Hematopoietic multipotent progenitor cell treated with erythropoietin and hydrocortisone succinate and interleukin-3 and kit ligand, for 17 days (in vitro differentiated cells): ENCODE measurements around the gene LAMA4.

Source experiments
- DNase-seq: peaks from one replicate; pipeline ENCODE4 v3.0.0-alpha.2; 2015; ENCODE audit warnings: low spot score

Gene LAMA4

GRCh38 chr6:112253841-112254816, at the start of gene LAMA4:
Gene LAMA4 (minus strand): TSS chr6:112254567. CDS start chr6:112254150, 417 bp downstream.
- DNase-seq, result no peak

DNA sequence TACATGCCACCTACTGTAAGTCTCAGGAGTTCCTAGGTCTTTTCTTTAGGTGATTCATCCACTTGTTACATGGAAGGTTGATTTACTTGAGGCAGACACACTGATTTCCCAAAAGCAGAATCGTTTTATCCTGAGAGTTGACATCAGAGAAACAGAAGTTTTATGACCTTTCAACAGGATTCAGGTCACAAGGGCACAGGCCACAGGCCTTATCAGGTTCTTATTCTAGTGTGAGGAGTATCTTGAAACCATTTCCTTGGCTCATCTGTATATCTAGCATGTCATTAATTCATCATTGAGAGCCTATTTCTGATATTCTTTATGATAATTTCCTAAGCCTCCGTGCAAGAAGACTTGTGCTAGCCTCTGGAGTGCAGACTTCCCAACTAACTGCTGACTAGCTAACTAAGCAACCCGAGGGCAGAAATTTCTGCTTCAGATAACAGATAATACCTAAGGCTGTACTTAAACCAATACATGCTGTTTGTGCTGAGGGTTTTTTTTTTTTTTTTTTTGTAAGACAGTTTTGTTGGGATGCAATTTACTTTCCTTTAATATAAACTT, 47.9 kb upstream of the LAMA4 start:
- no peak for DNase-seq

DNA sequence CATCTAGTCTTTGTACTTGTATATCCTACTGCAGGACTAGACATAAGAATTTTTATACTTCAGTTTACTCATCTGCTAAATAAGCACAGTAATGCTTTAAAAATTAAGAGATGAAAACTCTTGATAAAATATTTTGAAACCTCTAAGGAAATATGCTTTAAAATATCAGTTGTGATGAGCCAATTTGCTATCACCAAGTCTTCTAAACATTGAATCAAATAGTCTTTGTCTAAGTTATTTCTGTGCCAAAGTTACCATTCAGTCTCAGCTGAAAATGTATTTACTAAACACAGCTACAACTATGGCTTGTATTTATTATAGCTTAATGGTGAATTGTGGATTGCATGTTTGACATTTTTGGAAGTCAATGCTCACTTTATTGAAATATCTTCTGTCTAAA, 46.5 kb upstream of the LAMA4 start:
- no peak for DNase-seq

- no peak for DNase-seq
Measured at GRCh38 chr6:112298816-112299281, 44.5 kb upstream of the LAMA4 start.

DNA sequence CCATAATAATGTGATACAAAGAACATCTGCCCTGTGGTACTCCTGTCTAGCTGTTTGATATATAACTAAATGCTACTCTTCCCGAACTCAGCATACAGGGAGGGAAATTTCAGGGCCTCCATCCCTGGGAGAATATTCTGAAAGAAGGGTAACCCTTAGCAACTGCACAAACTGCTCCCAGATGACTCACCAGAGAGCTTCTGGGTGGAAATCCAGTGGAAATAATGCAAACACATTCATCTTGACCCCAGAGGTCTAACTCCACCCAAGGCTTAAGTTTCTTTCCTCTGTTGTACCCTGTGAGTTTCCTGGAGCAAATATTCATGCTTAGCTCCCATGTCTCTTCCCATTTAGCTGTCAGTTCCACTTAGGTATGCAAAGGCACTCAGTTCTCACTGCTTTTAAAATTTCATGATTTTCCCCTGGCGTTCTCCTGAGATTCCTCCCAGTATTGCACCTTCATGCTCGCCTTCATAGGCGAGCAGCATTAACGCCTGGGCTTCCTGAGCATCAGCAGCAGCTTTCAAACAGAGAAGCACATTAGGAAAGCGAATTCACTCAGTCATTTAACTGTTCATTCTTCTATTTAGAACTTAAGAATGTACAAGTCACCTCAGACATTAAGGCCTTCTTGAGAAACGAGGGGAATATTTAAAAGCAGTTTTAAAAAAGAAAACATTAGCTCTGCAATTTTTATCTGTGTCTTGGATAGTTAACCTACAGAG, 43.8 kb upstream of the LAMA4 start:
- no peak for DNase-seq

- DNase-seq, result no peak
Measured at GRCh38 chr6:112296694-112297093, 42.3 kb upstream of the LAMA4 start.

DNA sequence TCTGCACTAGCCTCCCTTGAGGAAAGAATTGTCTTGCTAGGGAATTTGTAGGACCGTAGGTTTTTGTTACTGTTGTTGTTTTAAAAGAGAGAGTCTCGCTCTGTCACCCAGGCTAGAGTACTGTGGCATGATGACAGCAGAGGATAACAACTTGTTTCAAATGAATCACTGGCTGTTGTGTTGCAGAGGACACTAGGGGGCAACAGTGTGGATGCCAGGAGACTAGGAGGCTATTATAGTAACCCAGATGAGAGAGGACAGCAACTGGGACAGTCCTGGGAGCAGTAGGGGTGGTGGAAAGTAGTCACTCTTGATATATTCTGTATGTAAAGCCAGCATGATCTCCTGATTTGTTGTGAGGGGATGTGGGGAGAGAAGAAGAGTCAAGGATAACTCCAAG, 41.8 kb upstream of the LAMA4 start:
- DNase-seq, result no peak

GRCh38 chr6:112291161-112291762, 36.9 kb upstream of the LAMA4 start:
- no peak for DNase-seq

DNA sequence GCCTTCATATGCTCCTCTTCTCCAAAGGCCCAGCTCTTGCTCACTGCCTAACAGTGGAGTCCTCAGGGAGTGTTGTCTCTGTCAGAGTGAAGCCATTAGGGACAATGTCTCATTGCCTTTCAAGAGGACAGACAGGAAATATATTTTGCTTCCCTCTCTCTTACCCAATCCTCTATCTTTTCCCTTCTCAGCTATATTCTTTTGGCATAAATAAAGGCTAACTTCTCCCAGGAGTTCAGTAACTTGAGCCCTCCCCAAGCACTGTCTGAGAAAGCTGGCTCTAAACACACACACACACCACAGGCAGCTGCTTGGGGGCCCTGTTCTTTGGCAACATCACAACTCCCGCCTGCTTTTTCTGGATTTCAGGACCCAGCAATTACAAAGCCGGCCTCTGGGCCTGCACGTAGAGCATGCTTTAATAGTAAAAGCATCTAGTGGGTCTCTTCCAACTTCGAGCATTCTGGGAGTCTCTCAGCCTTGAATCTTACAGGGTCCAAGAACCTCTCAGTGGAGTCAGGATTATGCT, 34.7 kb upstream of the LAMA4 start:
- no peak for DNase-seq

GRCh38 chr6:112288475-112288874, 34.1 kb upstream of the LAMA4 start:
- DNase-seq, result no peak

- DNase-seq, result no peak
Measured at GRCh38 chr6:112287577-112288225, 33.3 kb upstream of the LAMA4 start.

DNA sequence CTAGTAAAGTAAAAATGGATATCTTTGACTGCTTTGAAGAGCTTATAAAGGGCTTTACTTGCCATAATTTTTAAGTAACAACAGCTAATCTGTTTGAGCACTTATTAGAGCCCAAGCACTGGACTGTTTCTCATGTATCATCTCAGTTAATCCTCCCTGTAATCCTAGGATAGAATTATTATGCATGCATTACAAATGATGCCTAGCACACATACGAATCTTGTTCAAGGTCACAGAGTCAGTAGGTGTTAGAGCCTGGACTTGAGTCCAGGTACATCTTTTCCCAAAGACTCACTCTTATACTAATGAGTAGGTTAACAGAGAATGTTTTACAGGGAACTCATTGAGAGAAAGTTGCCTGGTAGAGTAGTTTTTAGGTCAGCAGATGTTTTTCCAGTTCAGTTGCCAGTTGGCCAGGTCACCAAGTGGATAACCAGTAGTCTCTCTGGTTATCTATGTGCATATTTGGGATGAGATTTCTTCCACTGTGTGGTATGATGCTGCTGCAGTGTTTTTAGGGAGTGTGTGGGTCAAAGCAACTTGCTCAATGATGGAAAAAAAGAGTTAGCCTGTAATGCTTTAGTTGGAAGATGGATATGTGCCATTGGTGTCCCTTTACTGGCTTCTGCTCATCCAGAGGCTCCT, 32.3 kb upstream of the LAMA4 start:
- DNase-seq, result no peak

DNA sequence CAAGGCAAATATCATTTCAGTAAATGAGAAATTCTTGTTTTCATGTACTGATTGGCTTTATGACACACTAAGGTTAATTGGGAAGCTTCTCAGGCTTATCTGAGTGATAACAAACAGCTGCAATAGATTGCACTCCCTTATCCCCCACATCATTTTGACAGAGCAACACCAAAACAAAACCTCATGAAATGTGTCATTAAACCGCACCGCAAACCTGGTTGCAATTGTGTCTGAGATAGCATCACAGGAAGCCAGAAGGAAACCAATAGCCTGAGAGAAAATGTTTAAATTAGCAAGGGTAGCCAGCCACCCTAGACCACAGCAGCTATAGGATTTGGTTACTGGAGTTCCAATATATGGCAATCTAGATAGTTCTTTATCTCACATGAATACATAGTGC, 31.6 kb upstream of the LAMA4 start:
- no peak for DNase-seq

DNA sequence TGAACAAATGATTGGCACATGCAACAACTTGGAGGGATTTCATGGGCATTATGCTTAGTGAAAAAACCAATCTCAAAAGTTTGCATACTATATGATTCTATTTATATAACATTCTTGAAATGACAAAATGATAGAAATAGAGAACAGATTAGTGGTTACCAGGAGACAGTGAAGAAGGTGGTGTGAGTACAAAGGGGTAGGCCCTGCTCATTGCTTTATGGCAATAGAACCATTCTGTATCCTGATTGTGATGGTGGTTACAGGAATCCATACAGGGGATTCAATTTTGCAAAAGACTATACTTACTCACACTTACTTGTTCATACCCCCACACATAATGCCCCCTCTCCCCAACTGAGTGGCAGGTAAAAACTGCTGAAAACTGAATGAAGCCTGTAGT, 30.2 kb upstream of the LAMA4 start:
- DNase-seq, result no peak

- no peak for DNase-seq
Measured at GRCh38 chr6:112283621-112284020, 29.3 kb upstream of the LAMA4 start.

GRCh38 chr6:112281821-112282615, 27.7 kb upstream of the LAMA4 start:
- no peak for DNase-seq

- DNase-seq, result no peak
Measured at GRCh38 chr6:112279031-112279935, 24.9 kb upstream of the LAMA4 start.

DNA sequence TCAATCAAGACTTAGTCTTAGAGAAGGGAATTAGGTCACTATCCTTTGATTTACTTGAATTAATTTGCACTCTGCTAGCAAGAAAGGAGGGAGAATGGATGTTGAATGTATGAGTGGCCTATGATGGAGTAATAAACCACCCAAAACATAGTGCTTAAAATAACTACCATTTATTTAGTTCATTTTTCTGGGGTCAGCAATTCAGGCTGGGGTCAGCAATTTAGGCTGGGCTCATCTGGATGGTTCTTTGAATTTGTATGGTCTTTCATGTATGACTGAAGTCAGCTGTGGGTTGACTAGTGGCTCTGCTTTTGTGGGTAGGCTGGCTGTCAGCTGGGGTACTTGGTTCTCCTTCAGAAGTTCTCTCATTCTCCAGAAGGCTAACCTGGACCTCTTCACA, 21.0 kb upstream of the LAMA4 start:
- no peak for DNase-seq

DNA sequence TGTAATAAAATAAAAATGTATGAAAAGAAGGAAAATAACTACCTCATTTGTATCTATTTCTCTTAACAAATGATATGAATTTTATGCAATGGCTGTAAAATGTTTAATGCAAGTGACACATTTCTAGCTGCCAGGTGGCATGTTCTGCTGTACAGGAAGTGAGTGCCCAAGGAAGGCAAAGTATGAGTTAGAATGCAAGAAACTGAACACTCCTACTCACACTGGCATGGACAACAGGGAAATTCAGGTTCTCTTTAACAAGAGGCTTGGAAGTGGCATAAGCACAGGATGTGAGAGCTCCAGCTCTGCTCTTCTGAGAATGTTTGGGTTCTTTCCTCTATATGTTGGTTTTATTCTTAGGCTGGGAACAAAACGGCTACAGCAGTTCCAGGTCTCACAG, 20.4 kb upstream of the LAMA4 start:
- no peak for DNase-seq
